NT2/D1 (cell line): ENCODE measurements around the gene ADGB.

Experiments
- DNase-seq: peaks from one replicate; pipeline ENCODE4 v3.0.0-alpha.2; 2011; ENCODE audit warnings: low read depth, low spot score
- H3K27me3 ChIP-seq: 2 replicates; pipeline ENCODE4 v1.6.0; 2011; ENCODE audit warnings: mild to moderate bottlenecking; ENCODE audit not compliant: insufficient read length, insufficient read depth
- H3K36me3 ChIP-seq: 2 replicates; pipeline ENCODE4 v1.6.1; 2011; ENCODE audit warnings: mild to moderate bottlenecking, low read length, mixed read lengths; ENCODE audit not compliant: insufficient read depth, insufficient read length
- H3K4me1 ChIP-seq: 2 replicates; pipeline ENCODE4 v1.5.1; 2011; ENCODE audit not compliant: insufficient read depth, insufficient read length
- H3K4me3 ChIP-seq: 2 replicates; pipeline ENCODE4 v1.5.1; 2011; ENCODE audit warnings: low read depth; ENCODE audit not compliant: insufficient read length
- H3K9ac ChIP-seq: 2 replicates; pipeline ENCODE4 v1.6.0; 2011; ENCODE audit warnings: low read depth; ENCODE audit not compliant: insufficient read length
- H3K9me3 ChIP-seq: 2 replicates; pipeline ENCODE4 v1.5.1; 2011; ENCODE audit warnings: mild to moderate bottlenecking, low read length; ENCODE audit not compliant: insufficient read depth
- SUZ12 ChIP-seq: IDR thresholded peaks from 2 replicates; pipeline ENCODE4 v1.6.1; 2011; ENCODE audit not compliant: insufficient read length, insufficient read depth; ENCODE audit errors: extremely low read depth
- YY1 ChIP-seq: IDR thresholded peaks from 2 replicates; pipeline ENCODE4 v1.6.1; 2011; ENCODE audit not compliant: insufficient read length, insufficient read depth
- ZNF274 ChIP-seq: IDR thresholded peaks from 2 replicates; pipeline ENCODE4 v1.6.1; 2011; ENCODE audit warnings: mild to moderate bottlenecking, low read depth, low read length

ADGB gene

GRCh38 chr6:146827216-146827928, 228.6 kb downstream of the ADGB start:
- no peak overlapping the region for H3K4me3 ChIP-seq
- H3K36me3 ChIP-seq = no peaks in the 10 kb centered on the region
- H3K4me1 ChIP-seq = no peaks in the 10 kb centered on the region
- no peaks in the 10 kb centered on the region; the same call in 1 of the 2 replicates for H3K9me3 ChIP-seq
- no peaks in the 10 kb centered on the region for H3K27me3 ChIP-seq
- no peak for TF ChIP-seq SUZ12
- no peak for TF ChIP-seq ZNF274
- TF ChIP-seq YY1 = no peak
- no peak for DNase-seq
- no peak overlapping the region for H3K9ac ChIP-seq

- no peak overlapping the region for H3K9ac ChIP-seq
- H3K4me1 ChIP-seq = no peaks in the 10 kb centered on the region
- no peaks in the 10 kb centered on the region for H3K36me3 ChIP-seq
- TF ChIP-seq SUZ12 (no peak), ZNF274 (no peak), YY1 (no peak)
- H3K27me3 ChIP-seq = no peaks in the 10 kb centered on the region
- no peak for DNase-seq
- no peaks in the 10 kb centered on the region; the same call in 1 of the 2 replicates for H3K9me3 ChIP-seq
- no peak overlapping the region for H3K4me3 ChIP-seq
Observed at GRCh38 chr6:146829792-146830565, 231.2 kb downstream of the ADGB start.

GRCh38 chr6:146833157-146833556, 234.4 kb downstream of the ADGB start:
- Histone ChIP-seq H3K27me3 (no peaks in the 10 kb centered on the region), H3K9ac (no peak overlapping the region), H3K4me3 (no peak overlapping the region), H3K9me3 (no peaks in the 10 kb centered on the region; the same call in 1 of the 2 replicates), H3K4me1 (no peaks in the 10 kb centered on the region), H3K36me3 (no peaks in the 10 kb centered on the region)
- no peak for DNase-seq
- TF ChIP-seq YY1 (no peak), ZNF274 (no peak), SUZ12 (no peak)

GRCh38 chr6:146840216-146840615, 241.4 kb downstream of the ADGB start:
- DNase-seq = no peak
- Histone ChIP-seq H3K4me3 (no peak overlapping the region), H3K27me3 (no peaks in the 10 kb centered on the region), H3K4me1 (no peaks in the 10 kb centered on the region), H3K9ac (no peak overlapping the region), H3K9me3 (peaks cover 5% of the 10 kb centered on the region; the same call in 1 of the 2 replicates), H3K36me3 (no peaks in the 10 kb centered on the region)
- no peak for TF ChIP-seq ZNF274
- TF ChIP-seq SUZ12 = no peak
- TF ChIP-seq YY1 = no peak

GRCh38 chr6:146840641-146841040, 241.9 kb downstream of the ADGB start:
- H3K9ac ChIP-seq = no peak overlapping the region
- no peak for DNase-seq
- TF ChIP-seq SUZ12 (no peak), YY1 (no peak), ZNF274 (no peak)
- no peaks in the 10 kb centered on the region for H3K27me3 ChIP-seq
- H3K36me3 ChIP-seq = no peaks in the 10 kb centered on the region
- H3K4me3 ChIP-seq = no peak overlapping the region
- no peaks in the 10 kb centered on the region for H3K4me1 ChIP-seq
- peaks cover 5% of the 10 kb centered on the region; the same call in 1 of the 2 replicates for H3K9me3 ChIP-seq

- Histone ChIP-seq H3K4me3 (no peak overlapping the region), H3K27me3 (no peaks in the 10 kb centered on the region), H3K36me3 (no peaks in the 10 kb centered on the region), H3K4me1 (no peaks in the 10 kb centered on the region), H3K9ac (no peak overlapping the region), H3K9me3 (peaks cover 5% of the 10 kb centered on the region; the same call in 1 of the 2 replicates)
- no peak for TF ChIP-seq YY1
- no peak for TF ChIP-seq SUZ12
- no peak for TF ChIP-seq ZNF274
- DNase-seq = no peak
Observed at GRCh38 chr6:146847426-146847825, 248.7 kb downstream of the ADGB start.

GRCh38 chr6:146850238-146850896, 251.6 kb downstream of the ADGB start:
- no peak for TF ChIP-seq SUZ12
- TF ChIP-seq ZNF274 = no peak
- no peak for TF ChIP-seq YY1
- Histone ChIP-seq H3K27me3 (no peaks in the 10 kb centered on the region), H3K9ac (no peak overlapping the region), H3K9me3 (no peaks in the 10 kb centered on the region), H3K4me3 (no peak overlapping the region), H3K4me1 (no peaks in the 10 kb centered on the region), H3K36me3 (no peaks in the 10 kb centered on the region)
- DNase-seq = peak; percentile 22
